IMR-90 (cell line): ENCODE measurements around the gene NCKAP5.

Experiments used
- CEBPB ChIP-seq: IDR thresholded peaks from 2 replicates; pipeline ENCODE4 v1.6.1; 2012; ENCODE audit warnings: low read depth, low read length, improper control_type of control experiment
- FOS ChIP-seq: fragments of 150-350 bp; IDR thresholded peaks from 2 replicates; pipeline ENCODE4 v1.6.1; 2016; ENCODE audit warnings: low read depth, low read length
- MAFK ChIP-seq: IDR thresholded peaks from 2 replicates; pipeline ENCODE4 v1.6.1; 2012; ENCODE audit warnings: low read depth, low read length, improper control_type of control experiment
- MXI1 ChIP-seq: IDR thresholded peaks from 2 replicates; pipeline ENCODE4 v1.6.1; 2012; ENCODE audit warnings: low read depth, mild to moderate bottlenecking, low read length, moderate library complexity, borderline replicate concordance
- NFE2L2 ChIP-seq: fragments of 150-350 bp; IDR thresholded peaks from 2 replicates; pipeline ENCODE4 v1.6.1; 2016; ENCODE audit warnings: low read depth, mild to moderate bottlenecking, low read length
- POLR2A ChIP-seq: IDR thresholded peaks from 2 replicates; pipeline ENCODE4 v1.6.1; 2012; ENCODE audit warnings: mild to moderate bottlenecking, low read depth, low read length
- RAD21 ChIP-seq: IDR thresholded peaks from 2 replicates; pipeline ENCODE4 v1.6.1; 2012; ENCODE audit warnings: low read length, improper control_type of control experiment
- RCOR1 ChIP-seq: IDR thresholded peaks from 2 replicates; pipeline ENCODE4 v1.6.1; 2012; ENCODE audit warnings: mild to moderate bottlenecking, low read length, improper control_type of control experiment; ENCODE audit not compliant: insufficient replicate concordance
- RFX5 ChIP-seq: IDR thresholded peaks from 2 replicates; pipeline ENCODE4 v1.8.0; 2012; ENCODE audit warnings: low read depth, mild to moderate bottlenecking, low read length, moderate library complexity
- SMC3 ChIP-seq: fragments of 150-350 bp; IDR thresholded peaks from 2 replicates; pipeline ENCODE4 v1.6.1; 2016; ENCODE audit warnings: low read depth, mild to moderate bottlenecking, antibody characterized with exemption, low read length, moderate library complexity
- TF ChIP-seq, protein P1 (sequence below): conservative IDR thresholded peaks from 2 replicates; pipeline ENCODE4 v1.5.1; 2012; ENCODE audit warnings: mild to moderate bottlenecking, low read depth, low read length, improper control_type of control experiment
- TF ChIP-seq, protein P2 (sequence below): fragments of 150-350 bp; IDR thresholded peaks from 2 replicates; pipeline ENCODE4 v1.6.1; 2016; ENCODE audit warnings: low read depth, mild to moderate bottlenecking, low read length, moderate library complexity, borderline replicate concordance
- TF ChIP-seq, protein P3 (sequence below): fragments of 150-350 bp; IDR thresholded peaks from 2 replicates; pipeline ENCODE4 v1.6.1; 2017; ENCODE audit warnings: mild to moderate bottlenecking, antibody characterized with exemption, low read length, low read depth

DNA sequence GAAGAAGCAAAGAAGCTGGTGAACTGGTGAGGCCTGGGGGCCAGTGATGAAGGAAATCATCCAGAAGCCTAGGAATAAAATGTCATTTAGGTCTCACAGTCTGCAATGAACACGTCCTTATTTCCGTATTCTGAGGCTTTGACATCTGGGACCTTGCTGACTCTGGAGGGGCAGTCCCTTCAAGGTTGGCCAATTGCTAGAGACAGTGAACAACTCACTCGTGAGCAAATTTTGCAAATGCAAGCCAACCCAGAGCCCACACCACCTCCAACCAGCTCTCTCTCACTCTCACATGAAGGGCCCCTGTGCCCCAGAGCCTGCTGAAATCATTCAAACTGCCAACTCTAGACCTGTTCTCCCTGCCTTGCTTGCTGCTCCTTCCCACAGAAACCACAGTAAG lies 619.2 kb downstream of the NCKAP5 start:
- TF ChIP-seq, protein P1, sequence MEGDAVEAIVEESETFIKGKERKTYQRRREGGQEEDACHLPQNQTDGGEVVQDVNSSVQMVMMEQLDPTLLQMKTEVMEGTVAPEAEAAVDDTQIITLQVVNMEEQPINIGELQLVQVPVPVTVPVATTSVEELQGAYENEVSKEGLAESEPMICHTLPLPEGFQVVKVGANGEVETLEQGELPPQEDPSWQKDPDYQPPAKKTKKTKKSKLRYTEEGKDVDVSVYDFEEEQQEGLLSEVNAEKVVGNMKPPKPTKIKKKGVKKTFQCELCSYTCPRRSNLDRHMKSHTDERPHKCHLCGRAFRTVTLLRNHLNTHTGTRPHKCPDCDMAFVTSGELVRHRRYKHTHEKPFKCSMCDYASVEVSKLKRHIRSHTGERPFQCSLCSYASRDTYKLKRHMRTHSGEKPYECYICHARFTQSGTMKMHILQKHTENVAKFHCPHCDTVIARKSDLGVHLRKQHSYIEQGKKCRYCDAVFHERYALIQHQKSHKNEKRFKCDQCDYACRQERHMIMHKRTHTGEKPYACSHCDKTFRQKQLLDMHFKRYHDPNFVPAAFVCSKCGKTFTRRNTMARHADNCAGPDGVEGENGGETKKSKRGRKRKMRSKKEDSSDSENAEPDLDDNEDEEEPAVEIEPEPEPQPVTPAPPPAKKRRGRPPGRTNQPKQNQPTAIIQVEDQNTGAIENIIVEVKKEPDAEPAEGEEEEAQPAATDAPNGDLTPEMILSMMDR = no peak
- TF ChIP-seq MAFK = no peak
- no peak for TF ChIP-seq RFX5
- TF ChIP-seq CEBPB = no peak
- TF ChIP-seq, protein P2, sequence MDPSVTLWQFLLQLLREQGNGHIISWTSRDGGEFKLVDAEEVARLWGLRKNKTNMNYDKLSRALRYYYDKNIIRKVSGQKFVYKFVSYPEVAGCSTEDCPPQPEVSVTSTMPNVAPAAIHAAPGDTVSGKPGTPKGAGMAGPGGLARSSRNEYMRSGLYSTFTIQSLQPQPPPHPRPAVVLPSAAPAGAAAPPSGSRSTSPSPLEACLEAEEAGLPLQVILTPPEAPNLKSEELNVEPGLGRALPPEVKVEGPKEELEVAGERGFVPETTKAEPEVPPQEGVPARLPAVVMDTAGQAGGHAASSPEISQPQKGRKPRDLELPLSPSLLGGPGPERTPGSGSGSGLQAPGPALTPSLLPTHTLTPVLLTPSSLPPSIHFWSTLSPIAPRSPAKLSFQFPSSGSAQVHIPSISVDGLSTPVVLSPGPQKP = no peak
- TF ChIP-seq NFE2L2 = no peak
- no peak for TF ChIP-seq POLR2A
- no peak for TF ChIP-seq SMC3
- no peak for TF ChIP-seq MXI1
- TF ChIP-seq RCOR1 = no peak
- TF ChIP-seq RAD21 = no peak
- no peak for TF ChIP-seq FOS
- TF ChIP-seq, protein P3, sequence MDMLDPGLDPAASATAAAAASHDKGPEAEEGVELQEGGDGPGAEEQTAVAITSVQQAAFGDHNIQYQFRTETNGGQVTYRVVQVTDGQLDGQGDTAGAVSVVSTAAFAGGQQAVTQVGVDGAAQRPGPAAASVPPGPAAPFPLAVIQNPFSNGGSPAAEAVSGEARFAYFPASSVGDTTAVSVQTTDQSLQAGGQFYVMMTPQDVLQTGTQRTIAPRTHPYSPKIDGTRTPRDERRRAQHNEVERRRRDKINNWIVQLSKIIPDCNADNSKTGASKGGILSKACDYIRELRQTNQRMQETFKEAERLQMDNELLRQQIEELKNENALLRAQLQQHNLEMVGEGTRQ = no peak
